GM18868 (cell line): Measurements from ENCODE around the gene ADCY5.

Experiments
- ATAC-seq: cut with Tn5 transposase; IDR thresholded peaks from one replicate; pipeline ENCODE4 v1.9.1; 2021; ENCODE audit warnings: mild to moderate bottlenecking, moderate library complexity; ENCODE audit not compliant: unreplicated experiment

The ADCY5 gene

GRCh38 chr3:123292321-123293310, 156.3 kb downstream of the ADCY5 start:
- no peak for ATAC-seq

GRCh38 chr3:123291404-123291803, 157.5 kb downstream of the ADCY5 start:
- no peak for ATAC-seq

- ATAC-seq = no peak
Observed at GRCh38 chr3:123290962-123291361, 157.9 kb downstream of the ADCY5 start.

GRCh38 chr3:123290107-123290930, 158.6 kb downstream of the ADCY5 start:
- no peak for ATAC-seq

- ATAC-seq = no peak
Observed at GRCh38 chr3:123289391-123290106, 159.3 kb downstream of the ADCY5 start.

GRCh38 chr3:123287962-123288302, 161.0 kb downstream of the ADCY5 start:
- no peak for ATAC-seq

- ATAC-seq = no peak
Observed at GRCh38 chr3:123287051-123287961, 161.6 kb downstream of the ADCY5 start.

GRCh38 chr3:123286308-123287023, 162.4 kb downstream of the ADCY5 start:
- ATAC-seq = peak; percentile 73

- ATAC-seq = no peak
Observed at GRCh38 chr3:123285931-123286307, 163.0 kb downstream of the ADCY5 start.

GRCh38 chr3:123285479-123285878, 163.4 kb downstream of the ADCY5 start:
- ATAC-seq = no peak

GRCh38 chr3:123285066-123285465, 163.8 kb downstream of the ADCY5 start:
- no peak for ATAC-seq

- ATAC-seq = no peak
Observed at GRCh38 chr3:123284399-123285010, 164.4 kb downstream of the ADCY5 start.

- no peak for ATAC-seq
Observed at GRCh38 chr3:123283657-123284398, 165.1 kb downstream of the ADCY5 start.

- ATAC-seq = no peak
Observed at GRCh38 chr3:123283074-123283473, 165.8 kb downstream of the ADCY5 start.

- ATAC-seq = no peak
Observed at GRCh38 chr3:123282461-123282860, 166.4 kb downstream of the ADCY5 start.

GRCh38 chr3:123281929-123282328, 167.0 kb downstream of the ADCY5 start:
- ATAC-seq = no peak

GRCh38 chr3:123281406-123281805, 167.5 kb downstream of the ADCY5 start:
- no peak for ATAC-seq

GRCh38 chr3:123279121-123279520, 169.8 kb downstream of the ADCY5 start:
- no peak for ATAC-seq
